ENCODE data around the gene RPL10A. TPM values are rescaled to one million over a fixed set of nuclear protein-coding genes. Genes with fewer than 3 reads are reported as not detected.
A peak's percentile ranks its signal among the peaks of the same experiment; 100 is the strongest.

The RPL10A gene
- polyA plus RNA-seq, 2 of the 4 experiments (the other 2 are of a cell fraction) = 1,150 to 1,645 TPM

- peak; percentile 2 to 7; a peak in 4 of 6 replicates for ATAC-seq
- CTCF ChIA-PET = no interaction called here
- Histone ChIP-seq H3K27ac (no peak overlapping the region), H3K4me1 (peaks cover 22% of the 10 kb centered on the region), H3K4me2 (no peak overlapping the region), H3K4me3 (no peak overlapping the region), H3K9me3 (no peaks in the 10 kb centered on the region)
- TF ChIP-seq FOSB (CRISPR knock-in tag; IDR thresholded peaks at IDR 0.05) = no peak
- no peak for TF ChIP-seq MYC (IDR thresholded peaks at IDR 0.05; ENCODE audit: borderline replicate concordance, low read length)
- TF ChIP-seq CHD4 (IDR thresholded peaks at IDR 0.05; ENCODE audit: borderline replicate concordance) = no peak
- TF ChIP-seq REST (IDR thresholded peaks at IDR 0.05) = no peak
- no peak for TF ChIP-seq RAD21 (conservative IDR thresholded peaks at IDR 0.05 in 1 of 2, IDR thresholded peaks at IDR 0.05 in 1 of 2)
- no peak for TF ChIP-seq HOXA7 (CRISPR knock-in tag; IDR thresholded peaks at IDR 0.05)
- no peak for TF ChIP-seq ZNF302 (CRISPR knock-in tag; IDR thresholded peaks at IDR 0.05)
- no peak for TF ChIP-seq NFE2L2 (conservative IDR thresholded peaks at IDR 0.05; ENCODE audit: low read length)
- no peak for TF ChIP-seq HES2 (IDR thresholded peaks at IDR 0.05)
- no peak for TF ChIP-seq MAFK (IDR thresholded peaks at IDR 0.05; ENCODE audit: partially characterized antibody)
- no peak for FAIRE-seq
- DNase-seq (ENCODE audit: low read depth in 1 of 2, low spot score in 1 of 2) = no peak
- 80% methylated on average over 1 of the region's 4 CpGs for WGBS (ENCODE audit: missing lambda C conversion rate)
- POLR2A ChIA-PET = no interaction called here
Measured at GRCh38 chr6:35475573-35475972, 7.4 kb downstream of the RPL10A start.

GRCh38 chr6:35476004-35476403, 7.8 kb downstream of the RPL10A start:
- ATAC-seq = peak in 1 of 2 experiments; percentile 10; a peak in 3 of 6 replicates

More at GRCh38 chr6:35476004-35476403, 7.8 kb downstream of the RPL10A start:
- DNase-seq (ENCODE audit: low read depth in 1 of 2, low spot score in 1 of 2) = no peak
- Histone ChIP-seq H3K27ac (no peak overlapping the region), H3K9me3 (no peaks in the 10 kb centered on the region), H3K4me1 (peaks cover 17% of the 10 kb centered on the region), H3K4me2 (no peak overlapping the region), H3K4me3 (no peak overlapping the region)
- ChIA-PET POLR2A (no interaction called here), CTCF (no interaction called here)
- no peak for TF ChIP-seq HES2 (IDR thresholded peaks at IDR 0.05)
- TF ChIP-seq ZNF302 (CRISPR knock-in tag; IDR thresholded peaks at IDR 0.05) = no peak
- TF ChIP-seq BCL3 (IDR thresholded peaks at IDR 0.05) = no peak
- no peak for TF ChIP-seq MAX (IDR thresholded peaks at IDR 0.05)
- TF ChIP-seq CHD4 (IDR thresholded peaks at IDR 0.05; ENCODE audit: borderline replicate concordance) = no peak
- no peak for TF ChIP-seq EHMT2 (IDR thresholded peaks at IDR 0.05; ENCODE audit: low read depth)
- TF ChIP-seq CHD2 (IDR thresholded peaks at IDR 0.05; ENCODE audit: low read length, partially characterized antibody) = no peak
- TF ChIP-seq ZFP36 (IDR thresholded peaks at IDR 0.05; ENCODE audit: borderline replicate concordance, partially characterized antibody) = no peak
- TF ChIP-seq KDM5A (IDR thresholded peaks at IDR 0.05) = no peak
- TF ChIP-seq HOXB5 (CRISPR knock-in tag; IDR thresholded peaks at IDR 0.05) = no peak
- no peak for TF ChIP-seq GATA3 (IDR thresholded peaks at IDR 0.05; ENCODE audit: borderline replicate concordance)
- TF ChIP-seq NR3C1 (IDR thresholded peaks at IDR 0.05) = no peak
- no peak for TF ChIP-seq HMGXB4 (CRISPR knock-in tag; IDR thresholded peaks at IDR 0.05; ENCODE audit: borderline replicate concordance)
- TF ChIP-seq RAD21 (conservative IDR thresholded peaks at IDR 0.05 in 1 of 2, IDR thresholded peaks at IDR 0.05 in 1 of 2) = no peak
- TF ChIP-seq EP300 (IDR thresholded peaks at IDR 0.05) = no peak
- no peak for TF ChIP-seq HOXB13 (CRISPR knock-in tag; IDR thresholded peaks at IDR 0.05; ENCODE audit: low read depth)
- no peak for FAIRE-seq
- WGBS (ENCODE audit: missing lambda C conversion rate) = 83% methylated on average over 8 of the region's 14 CpGs

Data from A549 (cell line).